ENCODE results near the gene DSE. TPM values are rescaled to one million over a fixed set of nuclear protein-coding genes. Genes with fewer than 3 reads are reported as not detected.

DSE gene
- total RNA-seq, 2 donors from 2014 or later = 21.9 to 25.9 TPM

DNA sequence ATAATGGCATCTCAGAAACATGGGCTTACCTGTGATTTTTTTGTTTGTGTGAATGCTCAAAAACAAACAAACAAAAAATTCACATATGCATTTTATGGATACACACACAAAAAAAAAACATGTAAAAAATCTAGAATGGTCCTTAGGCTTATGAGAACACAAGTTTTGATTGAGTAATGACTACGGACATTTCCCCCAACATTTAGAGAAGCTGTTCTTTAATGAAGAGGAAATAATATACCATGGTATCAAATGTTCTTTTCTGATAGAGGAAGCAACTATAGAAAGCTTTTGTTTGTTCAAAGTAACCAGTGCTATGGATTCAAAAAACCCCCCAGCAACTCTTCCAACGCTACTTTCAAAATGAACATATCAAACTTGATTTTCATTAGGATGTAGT lies 81.8 kb downstream of the DSE start:
- ATAC-seq (no peak), DNase-seq (ENCODE audit: low spot score) (no peak)
- Mint-ChIP-seq H3K27me3 (peaks cover 4 to 15% of the 10 kb centered on the region in 2 donors), H3K4me1 (ENCODE audit: low read depth in 2 of 2) (peaks cover 42 to 43% of the 10 kb centered on the region in 2 donors), H3K27ac (no peak overlapping the region), H3K36me3 (peaks cover 5% of the 10 kb centered on the region), H3K9me3 (no peaks in the 10 kb centered on the region), H3K4me3 (no peak overlapping the region)

DNA sequence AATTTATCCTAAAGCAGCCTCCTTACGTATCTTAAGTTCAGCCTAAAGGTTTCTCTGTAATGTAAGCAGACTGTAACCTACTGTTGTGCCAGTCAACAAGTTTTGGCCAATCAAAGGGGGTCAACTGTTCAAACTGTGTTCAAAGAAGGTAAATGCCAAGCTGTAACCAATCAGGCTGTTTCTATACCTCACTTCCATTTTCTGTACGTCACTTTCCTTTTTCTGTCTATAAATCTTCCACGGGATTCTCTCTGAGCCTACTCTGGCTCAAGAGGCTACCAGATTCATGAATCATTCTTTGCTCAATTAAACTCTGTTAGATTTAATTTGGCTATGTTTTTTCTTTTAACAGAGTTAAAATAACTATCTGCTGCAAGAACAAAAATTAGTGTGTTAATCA lies 85.4 kb downstream of the DSE start:
- Mint-ChIP-seq H3K27ac (peak overlapping the region; percentile 40 to 84), H3K9me3 (no peaks in the 10 kb centered on the region), H3K4me1 (ENCODE audit: low read depth in 2 of 2) (peaks cover 29 to 36% of the 10 kb centered on the region in 2 donors), H3K4me3 (no peak overlapping the region), H3K36me3 (peaks cover 4% of the 10 kb centered on the region), H3K27me3 (peaks cover 4 to 15% of the 10 kb centered on the region in 2 donors)
- no peak for DNase-seq (ENCODE audit: low spot score)
- ATAC-seq = no peak

GRCh38 chr6:116456927-116457326 lies 86.2 kb downstream of the DSE start:
- DNase-seq (ENCODE audit: low spot score) (no peak), ATAC-seq (peak; percentile 65 to 84)
- H3K27ac Mint-ChIP-seq = peak overlapping the region; percentile 40 to 84
- H3K36me3 Mint-ChIP-seq = peaks cover 8% of the 10 kb centered on the region
- peaks cover 4 to 15% of the 10 kb centered on the region in 2 donors for H3K27me3 Mint-ChIP-seq
- H3K9me3 Mint-ChIP-seq = no peaks in the 10 kb centered on the region
- peaks cover 31 to 37% of the 10 kb centered on the region in 2 donors for H3K4me1 Mint-ChIP-seq (ENCODE audit: low read depth in 2 of 2)
- peak overlapping the region; percentile 51 for H3K4me3 Mint-ChIP-seq

DNA sequence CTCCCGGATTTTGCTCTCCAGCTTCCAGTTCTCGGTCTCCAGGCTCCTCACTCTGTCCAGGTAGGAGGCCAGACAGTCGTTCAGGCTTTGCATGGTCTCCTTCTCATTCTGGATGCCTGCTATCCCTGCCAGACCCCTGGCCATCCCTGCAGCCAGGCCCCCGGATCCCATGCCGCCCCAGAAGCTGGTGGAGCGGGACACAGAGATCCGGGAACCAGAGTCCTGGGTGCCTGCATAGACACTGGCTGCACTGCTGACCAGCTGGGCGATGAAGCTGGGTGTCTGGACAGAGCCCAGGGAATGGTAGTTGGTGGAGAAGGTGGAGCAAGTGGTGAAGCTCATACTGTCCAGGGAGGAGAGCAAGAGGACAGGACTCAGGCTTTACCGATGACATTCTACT lies 87.5 kb downstream of the DSE start:
- Mint-ChIP-seq H3K9me3 (no peaks in the 10 kb centered on the region), H3K4me1 (ENCODE audit: low read depth in 2 of 2) (peaks cover 37 to 42% of the 10 kb centered on the region in 2 donors), H3K4me3 (no peak overlapping the region), H3K36me3 (peaks cover 8% of the 10 kb centered on the region), H3K27me3 (peaks cover 2 to 13% of the 10 kb centered on the region in 2 donors), H3K27ac (peak overlapping the region in 1 of 2 donors; percentile 84)
- DNase-seq (ENCODE audit: low spot score) = no peak
- no peak for ATAC-seq

GRCh38 chr6:116459927-116460326 lies 89.2 kb downstream of the DSE start:
- Mint-ChIP-seq H3K9me3 (no peaks in the 10 kb centered on the region), H3K27ac (no peak overlapping the region), H3K27me3 (no peaks in the 10 kb centered on the region), H3K36me3 (peaks cover 8% of the 10 kb centered on the region), H3K4me3 (peak overlapping the region; percentile 4), H3K4me1 (ENCODE audit: low read depth in 2 of 2) (peaks cover 46 to 49% of the 10 kb centered on the region in 2 donors)
- no peak for ATAC-seq
- no peak for DNase-seq (ENCODE audit: low spot score)

DNA sequence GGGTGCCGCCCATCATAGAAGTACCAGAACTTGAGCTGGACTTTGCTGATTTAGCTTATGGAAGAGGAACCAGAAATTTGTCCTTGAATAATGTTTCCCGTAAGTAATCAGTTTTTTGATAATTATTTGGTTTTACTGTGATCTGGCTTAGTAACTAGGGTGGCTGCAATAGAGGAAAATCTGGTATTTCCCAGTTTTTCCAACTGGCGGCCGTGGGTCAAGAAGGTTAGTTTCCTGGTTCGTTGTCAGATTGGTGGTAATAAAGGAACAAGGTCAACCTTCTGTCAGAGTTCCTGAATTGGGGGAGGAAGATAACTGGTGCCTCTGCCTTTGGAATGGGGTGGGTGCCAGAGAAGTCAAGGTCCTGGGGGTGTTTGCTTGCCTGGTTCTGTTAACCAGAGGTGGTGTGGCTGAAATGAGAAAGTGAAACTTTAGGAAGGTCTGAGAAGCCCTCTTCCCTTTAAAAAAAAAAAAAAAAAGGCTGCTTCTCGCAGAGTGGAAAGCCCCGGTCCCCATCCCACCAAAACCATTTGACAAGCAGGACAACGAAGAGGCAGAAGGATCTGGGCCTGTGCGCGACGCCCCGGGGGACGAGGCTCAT lies 90.7 kb downstream of the DSE start, which contains the start of gene CALHM6:
TSS of gene CALHM6 (plus strand) at position 45 of the 601 bp plus-strand sequence. CDS start at position 600, 555 bp downstream.
- DNase-seq (ENCODE audit: low spot score) (no peak), ATAC-seq (peak; percentile 24 to 55)
- Mint-ChIP-seq H3K9me3 (no peaks in the 10 kb centered on the region), H3K4me1 (ENCODE audit: low read depth in 2 of 2) (peaks cover 52 to 54% of the 10 kb centered on the region in 2 donors), H3K27me3 (peaks cover 0 to 2% of the 10 kb centered on the region in 2 donors), H3K27ac (peak within 1 kb of the TSS; percentile 80 to 87), H3K36me3 (peaks cover 8% of the 10 kb centered on the region), H3K4me3 (peak within 1 kb of the TSS; percentile 83)

GRCh38 chr6:116461932-116462885 lies 91.5 kb downstream of the DSE start:
- Mint-ChIP-seq H3K27me3 (peaks cover 0 to 2% of the 10 kb centered on the region in 2 donors), H3K36me3 (peaks cover 8% of the 10 kb centered on the region), H3K27ac (peak overlapping the region; percentile 80 to 87), H3K4me3 (peak overlapping the region; percentile 83), H3K4me1 (ENCODE audit: low read depth in 2 of 2) (peaks cover 50 to 51% of the 10 kb centered on the region in 2 donors), H3K9me3 (no peaks in the 10 kb centered on the region)
- ATAC-seq (peak; percentile 89 to 93), DNase-seq (ENCODE audit: low spot score) (peak; percentile 64)

- no peak for DNase-seq (ENCODE audit: low spot score)
- peaks cover 8% of the 10 kb centered on the region for H3K36me3 Mint-ChIP-seq
- H3K9me3 Mint-ChIP-seq = no peaks in the 10 kb centered on the region
- no peak for ATAC-seq
- H3K4me3 Mint-ChIP-seq = peak overlapping the region; percentile 83
- peaks cover 0 to 2% of the 10 kb centered on the region in 2 donors for H3K27me3 Mint-ChIP-seq
- H3K4me1 Mint-ChIP-seq (ENCODE audit: low read depth in 2 of 2) = peaks cover 47 to 49% of the 10 kb centered on the region in 2 donors
- peak overlapping the region in 1 of 2 donors; percentile 66 for H3K27ac Mint-ChIP-seq
These were observed 92.6 kb downstream of the DSE start for GRCh38 chr6:116463301-116463700.

DNA sequence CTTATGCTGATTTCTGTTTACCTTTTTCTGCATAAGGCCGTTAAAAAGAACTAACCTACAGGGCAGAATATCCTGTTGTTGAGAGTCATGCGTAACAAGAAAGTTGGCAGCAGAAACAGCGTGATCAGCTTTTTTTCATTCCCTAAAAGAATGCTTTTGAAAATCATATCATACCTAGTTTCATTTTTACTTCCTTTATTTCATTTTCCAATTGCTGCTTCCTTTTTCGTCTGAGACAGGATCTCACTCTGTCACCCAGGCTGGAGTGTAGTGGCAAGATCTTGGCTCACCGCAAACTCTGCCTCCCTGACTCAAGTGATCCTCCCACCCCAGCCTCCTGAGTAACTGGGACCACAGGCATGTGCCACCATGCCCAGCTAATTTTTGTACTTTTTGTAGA lies 94.5 kb downstream of the DSE start:
- H3K4me3 Mint-ChIP-seq = peak overlapping the region; percentile 15
- H3K27ac Mint-ChIP-seq = no peak overlapping the region
- ATAC-seq (no peak), DNase-seq (ENCODE audit: low spot score) (no peak)
- H3K9me3 Mint-ChIP-seq = no peaks in the 10 kb centered on the region
- H3K4me1 Mint-ChIP-seq (ENCODE audit: low read depth in 2 of 2) = peaks cover 33 to 43% of the 10 kb centered on the region in 2 donors
- peaks cover 8% of the 10 kb centered on the region for H3K36me3 Mint-ChIP-seq
- peaks cover 2 to 5% of the 10 kb centered on the region in 2 donors for H3K27me3 Mint-ChIP-seq

- Mint-ChIP-seq H3K4me1 (ENCODE audit: low read depth in 2 of 2) (peaks cover 19 to 30% of the 10 kb centered on the region in 2 donors), H3K9me3 (no peaks in the 10 kb centered on the region), H3K27me3 (peaks cover 2 to 5% of the 10 kb centered on the region in 2 donors), H3K27ac (peak overlapping the region; percentile 21 to 28), H3K36me3 (no peaks in the 10 kb centered on the region), H3K4me3 (no peak overlapping the region)
- DNase-seq (ENCODE audit: low spot score) (no peak), ATAC-seq (no peak)
These were observed 96.3 kb downstream of the DSE start for GRCh38 chr6:116467096-116467495.

- peaks cover 18 to 28% of the 10 kb centered on the region in 2 donors for H3K4me1 Mint-ChIP-seq (ENCODE audit: low read depth in 2 of 2)
- H3K36me3 Mint-ChIP-seq = no peaks in the 10 kb centered on the region
- H3K27me3 Mint-ChIP-seq = peaks cover 2 to 5% of the 10 kb centered on the region in 2 donors
- H3K9me3 Mint-ChIP-seq = no peaks in the 10 kb centered on the region
- H3K27ac Mint-ChIP-seq = peak overlapping the region; percentile 21 to 28
- ATAC-seq (no peak), DNase-seq (ENCODE audit: low spot score) (no peak)
- H3K4me3 Mint-ChIP-seq = no peak overlapping the region
These were observed 96.8 kb downstream of the DSE start for GRCh38 chr6:116467514-116467913.

- H3K27ac Mint-ChIP-seq = no peak overlapping the region
- DNase-seq (ENCODE audit: low spot score) = no peak
- H3K4me3 Mint-ChIP-seq = no peak overlapping the region
- peaks cover 2 to 5% of the 10 kb centered on the region in 2 donors for H3K27me3 Mint-ChIP-seq
- no peaks in the 10 kb centered on the region for H3K9me3 Mint-ChIP-seq
- H3K36me3 Mint-ChIP-seq = no peaks in the 10 kb centered on the region
- peaks cover 14 to 24% of the 10 kb centered on the region in 2 donors for H3K4me1 Mint-ChIP-seq (ENCODE audit: low read depth in 2 of 2)
- no peak for ATAC-seq
These were observed 97.5 kb downstream of the DSE start for GRCh38 chr6:116468293-116468692.

GRCh38 chr6:116471531-116471930 lies 100.8 kb downstream of the DSE start:
- DNase-seq (ENCODE audit: low spot score) (no peak), ATAC-seq (no peak)
- Mint-ChIP-seq H3K9me3 (no peaks in the 10 kb centered on the region), H3K27ac (no peak overlapping the region), H3K27me3 (peaks cover 0 to 5% of the 10 kb centered on the region in 2 donors), H3K4me1 (ENCODE audit: low read depth in 2 of 2) (peaks cover 20 to 29% of the 10 kb centered on the region in 2 donors), H3K36me3 (no peaks in the 10 kb centered on the region), H3K4me3 (no peak overlapping the region)

DNA sequence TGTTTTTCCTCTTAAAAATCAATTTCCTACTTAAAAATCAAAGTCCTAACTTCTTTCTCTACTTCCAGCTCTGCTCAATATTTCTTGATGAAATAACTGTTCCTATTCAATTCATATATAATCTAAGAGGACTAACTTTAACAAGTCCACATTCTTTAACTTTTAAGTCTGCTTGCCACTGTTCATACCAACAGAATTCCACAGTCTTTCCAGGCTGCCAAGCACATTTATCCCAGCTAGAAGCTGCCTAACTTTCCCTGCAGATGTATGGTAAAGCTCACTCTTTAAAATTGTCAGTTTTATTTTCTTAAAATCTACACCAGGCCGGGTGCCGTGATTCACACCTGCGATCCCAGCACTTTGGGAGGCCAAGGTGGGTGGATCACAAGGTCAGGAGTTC lies 102.0 kb downstream of the DSE start:
- Mint-ChIP-seq H3K4me1 (ENCODE audit: low read depth in 2 of 2) (peaks cover 24 to 30% of the 10 kb centered on the region in 2 donors), H3K4me3 (no peak overlapping the region), H3K27me3 (peaks cover 0 to 5% of the 10 kb centered on the region in 2 donors), H3K27ac (peak overlapping the region in 1 of 2 donors; percentile 61), H3K36me3 (no peaks in the 10 kb centered on the region), H3K9me3 (peaks cover 4% of the 10 kb centered on the region)
- ATAC-seq (no peak), DNase-seq (ENCODE audit: low spot score) (no peak)
